Activated CD4-positive, alpha-beta T cell treated with anti-CD3 and anti-CD28 coated beads, Interleukin-2, amount 50 U/mL, for 4 hours (primary cell): Measurements from ENCODE around the gene CXXC5.
"Not testable (repeated sequence)": the region's sequence is repeated elsewhere in the genome, so short reads cannot be mapped to it uniquely, and the experiment has no call there.

Experiments
- DNase-seq, 2 experiments: peaks; one replicate each; pipeline ENCODE4 v3.0.0-alpha.2; 2020

Gene CXXC5

DNA sequence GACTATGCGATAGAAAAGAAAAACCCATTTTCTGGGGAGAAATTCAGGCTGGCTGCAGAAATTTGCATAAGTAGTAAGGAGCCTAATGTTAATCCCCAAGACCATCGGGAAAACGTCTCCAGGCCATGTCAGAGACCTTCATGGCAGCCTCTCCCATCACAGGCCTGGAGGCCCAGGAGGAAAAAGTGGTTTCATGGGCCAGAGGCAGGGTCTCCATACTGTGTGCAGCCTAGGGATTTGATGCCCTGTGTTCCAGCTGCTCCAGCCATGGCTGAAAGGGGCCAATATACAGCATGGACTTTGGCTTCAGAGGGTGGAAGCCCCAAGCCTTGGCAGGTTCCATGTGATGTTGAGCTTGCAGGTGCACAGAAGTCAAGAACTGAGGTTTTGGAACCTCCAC is 71.8 kb downstream of the CXXC5 start:
- not testable (repeated sequence) for DNase-seq

- DNase-seq: no peak
Measured at GRCh38 chr5:139723986-139724587, 75.9 kb downstream of the CXXC5 start.

DNA sequence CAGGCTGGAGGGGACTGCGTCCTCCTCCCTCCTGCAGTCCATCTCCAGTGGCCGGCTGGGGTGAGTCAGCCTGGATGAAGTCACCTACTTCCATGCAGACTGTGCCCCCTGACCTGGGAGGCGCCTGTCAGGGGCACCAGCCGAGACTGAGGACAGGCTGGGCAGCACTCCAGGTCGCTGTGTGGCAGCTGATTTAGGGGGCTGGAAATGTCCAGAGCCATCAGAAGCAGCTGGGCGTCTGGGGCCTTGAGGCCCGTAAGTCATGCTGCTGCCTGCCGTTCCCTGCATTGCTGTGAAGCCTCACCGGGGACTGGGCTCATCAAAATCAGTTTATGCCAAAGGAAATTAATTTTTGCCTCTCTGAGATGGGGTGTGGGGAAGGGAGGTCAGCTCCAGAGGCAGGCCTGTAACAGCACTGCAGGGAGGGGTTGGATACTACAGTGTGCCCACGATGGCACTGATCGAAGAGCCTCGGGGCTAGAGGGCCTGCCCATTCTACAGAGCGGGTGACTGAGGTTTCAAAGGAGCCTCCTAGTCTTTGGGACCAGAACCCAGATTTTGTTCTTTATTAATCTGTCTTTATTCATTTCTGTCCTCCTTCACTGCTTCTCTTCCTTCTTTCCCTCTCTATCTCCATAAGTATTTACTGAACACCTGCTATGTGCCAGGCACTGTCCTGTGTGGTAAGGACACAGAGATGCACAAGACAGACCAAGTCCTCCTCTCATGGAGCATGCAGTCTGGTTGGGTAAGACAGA is 77.1 kb downstream of the CXXC5 start:
- DNase-seq: no peak

DNA sequence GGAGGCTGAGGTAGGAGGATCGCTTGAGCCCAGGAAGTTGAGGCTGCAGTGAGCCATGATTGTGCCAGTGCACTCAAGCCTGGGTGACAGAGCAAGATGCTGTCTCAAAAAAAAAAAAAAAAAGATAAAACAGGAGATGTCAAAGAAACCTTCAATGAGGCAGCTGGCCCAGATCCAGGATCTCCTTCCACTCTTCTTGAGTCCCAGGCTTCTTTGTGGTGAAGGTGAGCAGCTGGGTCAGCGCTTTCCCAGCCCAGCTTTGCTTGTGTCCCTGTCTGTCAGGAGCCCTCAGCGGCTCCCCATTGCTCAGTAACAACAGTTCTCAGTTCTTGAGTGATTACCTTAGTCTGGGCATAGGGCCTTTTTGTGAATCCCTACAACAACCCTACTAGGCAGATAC is 78.1 kb downstream of the CXXC5 start:
- no peak for DNase-seq

DNA sequence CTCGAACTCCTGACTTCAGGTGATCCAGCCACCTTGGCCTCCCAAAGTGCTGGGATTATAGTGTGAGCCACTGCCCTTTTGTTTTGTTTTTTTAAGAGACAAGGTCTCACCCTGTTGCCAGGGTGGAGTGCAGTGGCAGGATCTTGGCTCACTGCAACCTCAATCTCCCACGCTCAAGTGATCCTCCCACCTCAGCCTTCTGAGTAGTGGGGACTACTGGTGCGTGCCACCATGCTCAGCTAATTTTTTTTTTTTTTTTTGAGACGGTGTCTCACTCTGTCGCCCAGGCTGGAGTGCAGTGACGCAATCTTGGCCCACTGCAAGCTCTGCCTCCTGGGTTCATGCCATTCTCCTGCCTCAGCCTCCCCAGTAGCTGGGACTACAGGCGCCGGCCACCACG is 79.5 kb downstream of the CXXC5 start:
- not testable (repeated sequence) for DNase-seq

GRCh38 chr5:139731281-139731680 is 83.1 kb downstream of the CXXC5 start:
- no peak for DNase-seq

DNA sequence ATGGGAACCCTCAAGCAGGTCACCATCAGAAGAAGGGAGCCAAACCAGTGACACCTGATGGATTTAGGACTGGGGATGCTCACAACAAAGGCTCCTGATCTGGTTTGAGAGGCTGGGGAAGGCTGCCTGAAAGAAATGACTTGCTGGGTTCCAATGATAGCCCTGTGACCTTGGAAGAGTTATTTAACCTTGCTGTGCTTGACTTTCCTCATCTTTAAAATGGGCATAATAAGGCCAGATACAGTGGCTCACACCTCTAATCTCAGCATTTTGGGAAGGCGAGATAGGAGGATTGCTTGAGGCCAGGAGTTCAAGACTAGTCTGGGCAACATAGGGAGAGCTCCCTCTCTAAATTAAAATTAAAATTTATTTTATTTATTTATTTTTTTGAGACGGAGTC is 83.9 kb downstream of the CXXC5 start:
- DNase-seq: no peak

DNA sequence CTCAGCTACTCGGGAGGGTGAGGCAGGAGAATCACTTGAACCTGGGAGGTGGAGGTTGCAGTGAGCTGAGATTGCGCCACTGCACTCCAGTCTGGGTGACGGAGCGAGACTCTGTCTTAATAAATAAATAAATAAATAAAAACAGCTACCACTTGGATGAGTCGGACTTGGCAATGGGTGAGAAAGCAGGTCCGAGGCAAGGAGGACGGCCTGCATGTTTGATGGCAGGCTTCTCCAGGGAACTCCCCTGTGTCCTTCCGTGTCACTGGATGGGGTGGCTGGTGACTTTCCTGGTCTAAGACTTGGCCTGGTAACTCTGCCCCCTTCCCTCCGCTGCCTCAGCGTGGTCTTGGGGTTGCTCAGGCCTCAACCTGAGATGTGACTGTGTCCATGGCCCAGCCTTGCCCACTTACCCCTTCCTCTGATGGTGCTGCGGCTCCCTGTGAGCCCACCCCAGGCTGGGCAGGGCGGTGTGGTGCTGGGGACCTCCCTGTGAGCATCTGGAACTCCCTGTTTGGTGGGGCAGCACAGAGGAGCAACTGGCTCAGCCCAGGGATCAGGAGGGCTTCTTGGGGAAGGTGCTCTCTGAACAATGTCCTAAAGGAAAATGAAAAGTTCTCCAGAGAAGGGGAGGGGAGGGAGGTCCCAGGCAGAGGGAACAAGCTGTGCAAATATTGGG is 85.0 kb downstream of the CXXC5 start:
- DNase-seq: no peak
